Smooth muscle cell (in vitro differentiated cells): ENCODE measurements around the gene ITPRIPL1. TPM values are rescaled to one million over a fixed set of nuclear protein-coding genes. Genes with fewer than 3 reads are reported as not detected.

ENCODE experiments used
- DNase-seq: peaks from one replicate; lab custom pipeline; 2025; ENCODE audit not compliant: unreplicated experiment; lab: John Stamatoyannopoulos, UW
- H2AFZ ChIP-seq: fragments of 200-600 bp; sonication (generic); 2 replicates; pipeline ENCODE4 v1.6.0; 2016; ENCODE audit warnings: antibody characterized with exemption, low read depth, mild to moderate bottlenecking
- H3F3A ChIP-seq: fragments of 200-600 bp; sonication (generic); 2 replicates; pipeline ENCODE4 v1.6.0; 2017; ENCODE audit warnings: antibody characterized with exemption, low read depth
- H3K27ac ChIP-seq: fragments of 200-600 bp; sonication (generic); 2 replicates; pipeline ENCODE4 v1.5.1; 2016; ENCODE audit warnings: low read depth, mild to moderate bottlenecking
- H3K27me3 ChIP-seq: fragments of 200-600 bp; sonication (generic); 2 replicates; pipeline ENCODE4 v1.6.1; 2016; ENCODE audit warnings: low read depth, mild to moderate bottlenecking
- H3K36me3 ChIP-seq: fragments of 200-600 bp; sonication (generic); 2 replicates; pipeline ENCODE4 v1.5.1; 2016; ENCODE audit warnings: low read depth
- H3K4me1 ChIP-seq: fragments of 200-600 bp; sonication (generic); 2 replicates; pipeline ENCODE4 v1.5.1; 2016; ENCODE audit warnings: low read depth
- H3K4me2 ChIP-seq: fragments of 200-600 bp; sonication (generic); 2 replicates; pipeline ENCODE4 v1.6.0; 2016; ENCODE audit warnings: mild to moderate bottlenecking
- H3K4me3 ChIP-seq: fragments of 200-600 bp; sonication (generic); 2 replicates; pipeline ENCODE4 v1.5.1; 2016; ENCODE audit warnings: mild to moderate bottlenecking
- H3K79me2 ChIP-seq: fragments of 200-600 bp; sonication (generic); 2 replicates; pipeline ENCODE4 v1.6.0; 2016; ENCODE audit warnings: low read depth, mild to moderate bottlenecking
- H3K9ac ChIP-seq: fragments of 200-600 bp; sonication (generic); 2 replicates; pipeline ENCODE4 v1.6.0; 2016; ENCODE audit warnings: low read depth
- H3K9me3 ChIP-seq: fragments of 200-600 bp; sonication (generic); replicated peaks from 2 replicates; pipeline ENCODE4 v1.5.1; 2016; ENCODE audit warnings: low read depth
- H4K20me1 ChIP-seq: fragments of 200-600 bp; sonication (generic); 2 replicates; pipeline ENCODE4 v1.6.0; 2016; ENCODE audit warnings: low read depth
- WGBS: methylation state at CpG from one replicate; pipeline ENCODE4 v1.1.7; 2016; ENCODE audit warnings: low lambda C conversion rate; 5-methylcytosine and 5-hydroxymethylcytosine counted together
- polyA plus RNA-seq: library from polyadenylated mRNA; unstranded; fragments of >200 nt; fragmentation: Nextera tagmentation; extraction: Ambion mirVana; gene quantifications from 2 replicates; pipeline ENCODE4 v1.2.1, GENCODE V29; 2016
- total RNA-seq: library from RNA; depleted of rRNA; stranded (reverse); fragments of >200 nt; gene quantifications from 2 replicates; pipeline ENCODE4 v1.2.3, GENCODE V29; 2014
- TF ChIP-seq, protein P1 (sequence below): fragments of 200-600 bp; sonication (generic); IDR thresholded peaks from 2 replicates; pipeline ENCODE4 v1.5.1; 2017; ENCODE audit warnings: borderline replicate concordance, mild to moderate bottlenecking, antibody characterized with exemption; ENCODE audit not compliant: insufficient read depth, poor library complexity, severe bottlenecking

Gene ITPRIPL1
- total and polyA plus RNA-seq, 2 experiments from 2014 or later = 3.5 to 4.3 TPM

DNA sequence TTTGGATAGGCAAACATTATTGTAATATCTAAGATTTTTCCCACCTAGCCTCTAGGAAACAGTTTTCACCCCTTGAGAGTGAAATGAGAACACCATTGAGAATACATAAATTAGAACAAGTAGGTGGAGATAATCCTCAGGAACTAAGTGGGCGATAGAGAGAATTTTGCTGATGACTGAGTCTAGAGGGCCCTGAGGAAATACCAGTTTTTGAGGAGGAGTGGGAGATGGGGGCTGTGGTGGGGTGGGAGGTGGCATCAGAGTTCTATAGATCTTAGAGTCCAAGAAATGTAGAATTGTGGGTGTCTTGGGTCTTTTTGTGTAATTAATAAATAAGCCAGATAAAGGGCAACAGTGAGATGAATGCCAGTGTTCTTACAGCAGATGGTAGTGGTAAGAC, 22.3 kb downstream of the ITPRIPL1 start:
- Histone ChIP-seq H3K27ac (no peak overlapping the region), H3K4me1 (no peaks in the 10 kb centered on the region), H3K27me3 (no peaks in the 10 kb centered on the region), H3K36me3 (no peaks in the 10 kb centered on the region), H3K4me3 (no peak overlapping the region), H3K4me2 (no peak overlapping the region), H3K9ac (no peak overlapping the region), H2AFZ (no peak overlapping the region), H3K9me3 (no peaks in the 10 kb centered on the region), H4K20me1 (no peaks in the 10 kb centered on the region), H3F3A (no peaks in the 10 kb centered on the region), H3K79me2 (no peaks in the 10 kb centered on the region)
- WGBS = 65% methylated on average over 1 of the region's 1 CpG
- TF ChIP-seq, protein P1, sequence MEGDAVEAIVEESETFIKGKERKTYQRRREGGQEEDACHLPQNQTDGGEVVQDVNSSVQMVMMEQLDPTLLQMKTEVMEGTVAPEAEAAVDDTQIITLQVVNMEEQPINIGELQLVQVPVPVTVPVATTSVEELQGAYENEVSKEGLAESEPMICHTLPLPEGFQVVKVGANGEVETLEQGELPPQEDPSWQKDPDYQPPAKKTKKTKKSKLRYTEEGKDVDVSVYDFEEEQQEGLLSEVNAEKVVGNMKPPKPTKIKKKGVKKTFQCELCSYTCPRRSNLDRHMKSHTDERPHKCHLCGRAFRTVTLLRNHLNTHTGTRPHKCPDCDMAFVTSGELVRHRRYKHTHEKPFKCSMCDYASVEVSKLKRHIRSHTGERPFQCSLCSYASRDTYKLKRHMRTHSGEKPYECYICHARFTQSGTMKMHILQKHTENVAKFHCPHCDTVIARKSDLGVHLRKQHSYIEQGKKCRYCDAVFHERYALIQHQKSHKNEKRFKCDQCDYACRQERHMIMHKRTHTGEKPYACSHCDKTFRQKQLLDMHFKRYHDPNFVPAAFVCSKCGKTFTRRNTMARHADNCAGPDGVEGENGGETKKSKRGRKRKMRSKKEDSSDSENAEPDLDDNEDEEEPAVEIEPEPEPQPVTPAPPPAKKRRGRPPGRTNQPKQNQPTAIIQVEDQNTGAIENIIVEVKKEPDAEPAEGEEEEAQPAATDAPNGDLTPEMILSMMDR = no peak
- DNase-seq = no peak

DNA sequence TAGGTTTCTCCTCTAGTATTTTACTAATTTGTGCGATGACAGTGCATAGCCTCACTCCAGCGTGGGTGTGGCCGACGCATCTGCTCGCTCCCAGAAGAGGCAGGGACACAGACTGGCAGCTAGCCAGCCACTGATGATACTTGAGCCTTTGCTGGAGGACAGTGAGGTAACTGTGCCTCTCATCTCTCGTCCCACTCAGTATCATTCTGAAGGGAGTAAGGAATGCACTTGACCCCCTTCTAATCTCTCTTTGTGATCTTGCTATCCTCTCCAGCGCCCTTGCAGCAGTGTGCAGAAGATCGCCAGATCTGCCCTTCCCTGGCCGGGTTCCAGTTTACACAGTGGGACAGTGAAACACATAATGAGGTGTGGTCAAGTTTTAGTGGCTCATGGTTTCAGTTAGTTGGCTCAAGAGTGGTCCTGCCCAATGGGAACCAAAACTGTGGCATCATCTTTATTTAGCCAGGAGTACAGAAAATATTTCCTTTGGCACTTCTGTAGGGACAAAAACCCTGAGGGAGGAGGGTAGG, 28.0 kb downstream of the ITPRIPL1 start:
- no peak for DNase-seq
- Histone ChIP-seq H3K4me1 (no peaks in the 10 kb centered on the region), H4K20me1 (no peaks in the 10 kb centered on the region), H3K27me3 (no peaks in the 10 kb centered on the region), H3K9ac (no peak overlapping the region), H3K4me3 (no peak overlapping the region), H3K27ac (no peak overlapping the region), H3K4me2 (no peak overlapping the region), H3F3A (no peaks in the 10 kb centered on the region), H3K79me2 (no peaks in the 10 kb centered on the region), H3K36me3 (no peaks in the 10 kb centered on the region), H3K9me3 (no peaks in the 10 kb centered on the region), H2AFZ (no peak overlapping the region)
- TF ChIP-seq, protein P1 = no peak
- WGBS = 97% methylated on average over 9 of the region's 9 CpGs

DNA sequence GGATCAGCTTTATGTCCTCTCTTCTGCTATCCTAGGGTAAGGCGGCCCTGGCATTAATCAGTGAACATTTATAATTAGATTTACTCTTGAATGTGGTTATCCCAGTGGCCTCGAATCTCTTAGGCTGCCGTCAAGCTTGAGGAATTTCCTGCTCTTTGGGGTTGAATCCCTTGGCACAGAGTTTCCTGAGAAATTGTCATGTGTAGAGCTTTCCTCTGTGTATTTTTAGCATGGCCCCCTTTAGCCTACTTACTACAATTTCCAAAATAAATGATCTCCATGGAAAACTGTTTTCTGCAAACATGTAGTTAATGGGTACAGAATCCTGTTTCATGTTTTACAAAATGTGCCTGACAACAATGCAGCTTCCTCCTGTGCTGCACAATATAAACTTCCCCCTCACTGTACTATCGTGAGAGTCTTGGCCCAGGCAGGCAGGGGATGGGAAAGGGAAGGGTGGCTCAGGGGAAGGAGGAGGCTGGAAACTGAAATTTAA, 28.5 kb downstream of the ITPRIPL1 start:
- WGBS = over 99% methylated on average over 4 of the region's 4 CpGs
- no peaks in the 10 kb centered on the region for H3K36me3 ChIP-seq
- H2AFZ ChIP-seq = no peak overlapping the region
- no peak overlapping the region for H3K4me2 ChIP-seq
- no peaks in the 10 kb centered on the region for H3F3A ChIP-seq
- no peaks in the 10 kb centered on the region for H3K9me3 ChIP-seq
- no peaks in the 10 kb centered on the region for H3K27me3 ChIP-seq
- no peak overlapping the region for H3K9ac ChIP-seq
- H3K4me3 ChIP-seq = no peak overlapping the region
- no peaks in the 10 kb centered on the region for H4K20me1 ChIP-seq
- no peaks in the 10 kb centered on the region for H3K79me2 ChIP-seq
- H3K4me1 ChIP-seq = no peaks in the 10 kb centered on the region
- DNase-seq = no peak
- TF ChIP-seq, protein P1 = no peak
- H3K27ac ChIP-seq = no peak overlapping the region

DNA sequence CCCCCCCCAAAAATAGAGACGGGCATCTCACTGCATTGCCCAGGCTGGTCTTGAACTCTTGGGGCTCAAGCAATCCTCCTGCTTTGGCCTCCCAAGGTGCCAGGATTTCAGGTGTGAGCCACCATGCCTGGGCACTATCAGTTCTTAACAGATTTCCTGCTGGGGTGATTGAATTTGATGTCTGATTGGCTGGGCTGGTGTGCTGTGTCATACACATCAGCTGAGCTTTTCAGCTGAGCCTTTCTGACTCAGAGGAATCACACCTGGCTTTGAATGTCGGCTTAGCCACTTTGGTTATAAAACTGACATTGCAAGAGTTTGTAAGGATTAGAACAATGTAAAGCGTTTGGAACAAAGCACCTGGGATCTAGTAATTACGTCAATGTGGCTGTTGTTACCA, 29.4 kb downstream of the ITPRIPL1 start:
- Histone ChIP-seq H3K4me1 (no peaks in the 10 kb centered on the region), H3K9me3 (no peaks in the 10 kb centered on the region), H3F3A (no peaks in the 10 kb centered on the region), H3K9ac (no peak overlapping the region), H3K27me3 (no peaks in the 10 kb centered on the region), H3K4me3 (no peak overlapping the region), H3K4me2 (no peak overlapping the region), H3K27ac (no peak overlapping the region), H4K20me1 (no peaks in the 10 kb centered on the region), H2AFZ (no peak overlapping the region), H3K36me3 (no peaks in the 10 kb centered on the region), H3K79me2 (no peaks in the 10 kb centered on the region)
- 97% methylated on average over 4 of the region's 4 CpGs for WGBS
- no peak for DNase-seq
- TF ChIP-seq, protein P1 = no peak
